ENCODE measurements around the gene NCCRP1. TPM values are rescaled to one million over a fixed set of nuclear protein-coding genes. Genes with fewer than 3 reads are reported as not detected.

NCCRP1 gene
- total RNA-seq, 1 experiment from 2014 or later: not detected

DNA sequence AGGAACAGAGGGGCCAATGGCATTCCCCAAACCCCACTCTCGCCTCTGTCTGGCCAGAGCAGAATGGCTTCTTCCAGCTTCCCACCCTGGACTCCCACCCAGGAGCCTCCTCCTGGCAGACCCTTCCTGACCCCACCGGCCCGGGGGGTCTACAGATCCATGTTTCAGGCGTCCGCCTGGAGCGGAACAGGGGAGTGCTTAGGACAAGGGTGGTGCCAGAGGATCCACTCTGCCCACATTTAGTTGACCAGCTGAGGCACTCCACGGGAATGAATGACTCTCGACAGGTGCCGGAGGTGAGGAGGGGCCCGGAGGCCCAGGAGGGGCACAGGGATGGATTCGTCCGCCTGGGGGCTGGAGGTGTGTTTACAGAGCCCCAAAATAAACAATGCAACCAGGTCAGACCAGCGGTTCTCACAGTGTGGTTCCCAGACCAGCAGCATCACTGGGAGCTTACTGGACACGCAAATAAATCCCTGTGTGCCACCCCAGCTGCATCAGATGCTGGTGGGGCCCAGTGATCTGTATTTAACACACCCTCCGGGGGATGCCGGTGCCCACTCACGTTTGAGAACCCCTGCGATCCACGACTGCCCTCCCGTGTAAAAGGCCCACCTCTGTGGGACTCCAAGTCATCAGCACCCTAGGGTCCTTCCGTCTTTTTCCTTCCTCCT lies 15.1 kb upstream of the NCCRP1 start:
- BruUV-seq (replicated peaks): no TSS peak
- Mint-ChIP-seq H3K27me3 (ENCODE audit: insufficient read depth, unreplicated experiment) (no peaks in the 10 kb centered on the region), H3K4me3 (ENCODE audit: unreplicated experiment) (no peak overlapping the region), H3K36me3 (ENCODE audit: insufficient read depth, unreplicated experiment) (peaks cover 32% of the 10 kb centered on the region), H3K9me3 (ENCODE audit: unreplicated experiment) (no peaks in the 10 kb centered on the region), H3K27ac (ENCODE audit: low read depth, unreplicated experiment) (no peak overlapping the region), H3K4me1 (ENCODE audit: insufficient read depth, unreplicated experiment) (no peaks in the 10 kb centered on the region)
- intact Hi-C loops (cut with micrococcal nuclease): no loop called here
- TF ChIP-seq, protein P1, sequence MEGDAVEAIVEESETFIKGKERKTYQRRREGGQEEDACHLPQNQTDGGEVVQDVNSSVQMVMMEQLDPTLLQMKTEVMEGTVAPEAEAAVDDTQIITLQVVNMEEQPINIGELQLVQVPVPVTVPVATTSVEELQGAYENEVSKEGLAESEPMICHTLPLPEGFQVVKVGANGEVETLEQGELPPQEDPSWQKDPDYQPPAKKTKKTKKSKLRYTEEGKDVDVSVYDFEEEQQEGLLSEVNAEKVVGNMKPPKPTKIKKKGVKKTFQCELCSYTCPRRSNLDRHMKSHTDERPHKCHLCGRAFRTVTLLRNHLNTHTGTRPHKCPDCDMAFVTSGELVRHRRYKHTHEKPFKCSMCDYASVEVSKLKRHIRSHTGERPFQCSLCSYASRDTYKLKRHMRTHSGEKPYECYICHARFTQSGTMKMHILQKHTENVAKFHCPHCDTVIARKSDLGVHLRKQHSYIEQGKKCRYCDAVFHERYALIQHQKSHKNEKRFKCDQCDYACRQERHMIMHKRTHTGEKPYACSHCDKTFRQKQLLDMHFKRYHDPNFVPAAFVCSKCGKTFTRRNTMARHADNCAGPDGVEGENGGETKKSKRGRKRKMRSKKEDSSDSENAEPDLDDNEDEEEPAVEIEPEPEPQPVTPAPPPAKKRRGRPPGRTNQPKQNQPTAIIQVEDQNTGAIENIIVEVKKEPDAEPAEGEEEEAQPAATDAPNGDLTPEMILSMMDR (IDR thresholded peaks at IDR 0.05; ENCODE audit: unreplicated experiment): no peak
- ChIA-PET CTCF (interaction anchor here (0.6 to 1.2 kb wide), 2 partner anchors 59 to 274 kb away, joined by 3 to 4 read pairs; no protein-coding TSS in a partner anchor), POLR2A (no interaction called here)
- no peak for DNase-seq (ENCODE audit: unreplicated experiment)

DNA sequence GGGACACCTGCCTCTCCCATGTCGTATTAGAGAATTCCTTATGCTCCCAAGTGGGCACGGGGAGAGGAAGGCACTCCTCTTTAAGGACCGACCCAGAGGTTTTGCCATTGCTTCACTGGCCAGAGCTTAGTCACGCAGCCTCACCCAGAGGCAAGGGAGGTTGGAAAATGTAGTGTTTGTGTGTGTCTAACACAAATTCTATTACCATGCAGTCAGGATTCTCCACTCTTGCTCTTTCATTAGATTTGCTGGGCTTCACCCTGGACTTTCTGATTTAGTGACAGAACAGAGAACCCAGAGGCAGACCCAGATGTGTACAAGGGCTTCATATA lies 14.6 kb upstream of the NCCRP1 start:
- ChIA-PET CTCF (interaction anchor here (0.6 kb wide), 2 partner anchors 263 to 275 kb away, joined by 3 read pairs; no protein-coding TSS in a partner anchor), POLR2A (no interaction called here)
- H3K36me3 Mint-ChIP-seq (ENCODE audit: insufficient read depth, unreplicated experiment): peaks cover 27% of the 10 kb centered on the region

DNA sequence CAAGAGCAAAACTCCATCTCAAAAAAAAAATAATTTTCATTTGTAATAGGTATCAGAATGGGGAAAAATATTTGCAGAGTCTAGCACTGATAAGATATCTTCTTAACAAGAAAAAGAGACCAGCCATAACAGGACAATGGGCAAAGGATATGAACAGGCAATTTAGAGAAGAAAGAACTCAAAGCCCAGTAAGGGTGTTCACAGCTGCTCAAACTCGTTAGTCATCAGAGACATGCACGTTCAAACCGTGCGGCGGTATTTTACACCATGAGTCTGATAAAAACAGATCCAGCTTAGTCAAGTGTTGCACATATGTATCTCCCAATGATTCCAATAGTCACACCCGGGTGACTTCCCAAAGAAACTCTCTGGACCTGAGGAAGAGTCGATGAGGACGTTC lies 13.7 kb upstream of the NCCRP1 start:
- CTCF ChIA-PET: interaction anchor here (0.7 kb wide), 1 partner anchor 51 kb away, joined by 3 read pairs; no protein-coding TSS in a partner anchor
- Mint-ChIP-seq H3K36me3 (ENCODE audit: insufficient read depth, unreplicated experiment) (peaks cover 22% of the 10 kb centered on the region), H3K9me3 (ENCODE audit: unreplicated experiment) (no peaks in the 10 kb centered on the region), H3K4me1 (ENCODE audit: insufficient read depth, unreplicated experiment) (peaks cover 6% of the 10 kb centered on the region), H3K27ac (ENCODE audit: low read depth, unreplicated experiment) (no peak overlapping the region), H3K27me3 (ENCODE audit: insufficient read depth, unreplicated experiment) (no peaks in the 10 kb centered on the region), H3K4me3 (ENCODE audit: unreplicated experiment) (no peak overlapping the region)
- POLR2A ChIA-PET: no interaction called here
- TF ChIP-seq, protein P1 (IDR thresholded peaks at IDR 0.05; ENCODE audit: unreplicated experiment): no peak
- intact Hi-C loops (cut with micrococcal nuclease): no loop called here
- DNase-seq (ENCODE audit: unreplicated experiment): no peak
- BruUV-seq (replicated peaks): no TSS peak

More for the DNA sequence above, 14.6 kb upstream of the NCCRP1 start:
- TF ChIP-seq, protein P1 (IDR thresholded peaks at IDR 0.05; ENCODE audit: unreplicated experiment): no peak
- BruUV-seq (replicated peaks): TSS peak; percentile 11
- no peak overlapping the region for H3K4me3 Mint-ChIP-seq (ENCODE audit: unreplicated experiment)
- intact Hi-C loops (cut with micrococcal nuclease): no loop called here
- peaks cover 3% of the 10 kb centered on the region for H3K4me1 Mint-ChIP-seq (ENCODE audit: insufficient read depth, unreplicated experiment)
- no peaks in the 10 kb centered on the region for H3K27me3 Mint-ChIP-seq (ENCODE audit: insufficient read depth, unreplicated experiment)
- no peak overlapping the region for H3K27ac Mint-ChIP-seq (ENCODE audit: low read depth, unreplicated experiment)
- no peaks in the 10 kb centered on the region for H3K9me3 Mint-ChIP-seq (ENCODE audit: unreplicated experiment)
- DNase-seq (ENCODE audit: unreplicated experiment): peak; percentile 44

DNA sequence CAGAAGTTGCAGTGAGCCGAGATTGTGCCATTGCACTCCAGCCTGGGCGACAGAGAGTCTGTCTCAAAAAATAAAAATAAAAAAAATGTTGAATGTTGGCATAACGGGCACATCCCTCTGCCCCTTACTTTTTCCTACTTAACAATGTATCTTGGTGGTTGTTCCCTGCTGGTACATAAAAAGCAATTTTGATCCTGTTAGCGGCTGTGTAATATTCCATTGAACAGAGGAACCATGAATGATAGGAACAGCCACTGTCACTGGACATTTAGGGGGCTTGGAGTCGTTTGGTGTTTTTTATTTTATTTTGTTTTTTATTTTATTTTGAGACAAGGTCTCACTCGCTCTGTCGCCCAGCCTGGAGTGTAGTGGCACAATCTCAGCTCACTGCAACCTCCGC lies 10.4 kb upstream of the NCCRP1 start:
- ChIA-PET CTCF (interaction anchor here (0.6 to 1.5 kb wide), 7 partner anchors 23 to 661 kb away, joined by 3 to 7 read pairs (median 3); no protein-coding TSS in a partner anchor), POLR2A (no interaction called here)
- BruUV-seq (replicated peaks): no TSS peak
- Mint-ChIP-seq H3K27me3 (ENCODE audit: insufficient read depth, unreplicated experiment) (no peaks in the 10 kb centered on the region), H3K36me3 (ENCODE audit: insufficient read depth, unreplicated experiment) (peaks cover 4% of the 10 kb centered on the region), H3K9me3 (ENCODE audit: unreplicated experiment) (no peaks in the 10 kb centered on the region), H3K4me1 (ENCODE audit: insufficient read depth, unreplicated experiment) (peaks cover 6% of the 10 kb centered on the region), H3K27ac (ENCODE audit: low read depth, unreplicated experiment) (no peak overlapping the region), H3K4me3 (ENCODE audit: unreplicated experiment) (no peak overlapping the region)
- DNase-seq (ENCODE audit: unreplicated experiment): no peak
- intact Hi-C loops (cut with micrococcal nuclease): no loop called here
- TF ChIP-seq, protein P1 (IDR thresholded peaks at IDR 0.05; ENCODE audit: unreplicated experiment): no peak
